ENCODE data around the gene SRP9.

DNA sequence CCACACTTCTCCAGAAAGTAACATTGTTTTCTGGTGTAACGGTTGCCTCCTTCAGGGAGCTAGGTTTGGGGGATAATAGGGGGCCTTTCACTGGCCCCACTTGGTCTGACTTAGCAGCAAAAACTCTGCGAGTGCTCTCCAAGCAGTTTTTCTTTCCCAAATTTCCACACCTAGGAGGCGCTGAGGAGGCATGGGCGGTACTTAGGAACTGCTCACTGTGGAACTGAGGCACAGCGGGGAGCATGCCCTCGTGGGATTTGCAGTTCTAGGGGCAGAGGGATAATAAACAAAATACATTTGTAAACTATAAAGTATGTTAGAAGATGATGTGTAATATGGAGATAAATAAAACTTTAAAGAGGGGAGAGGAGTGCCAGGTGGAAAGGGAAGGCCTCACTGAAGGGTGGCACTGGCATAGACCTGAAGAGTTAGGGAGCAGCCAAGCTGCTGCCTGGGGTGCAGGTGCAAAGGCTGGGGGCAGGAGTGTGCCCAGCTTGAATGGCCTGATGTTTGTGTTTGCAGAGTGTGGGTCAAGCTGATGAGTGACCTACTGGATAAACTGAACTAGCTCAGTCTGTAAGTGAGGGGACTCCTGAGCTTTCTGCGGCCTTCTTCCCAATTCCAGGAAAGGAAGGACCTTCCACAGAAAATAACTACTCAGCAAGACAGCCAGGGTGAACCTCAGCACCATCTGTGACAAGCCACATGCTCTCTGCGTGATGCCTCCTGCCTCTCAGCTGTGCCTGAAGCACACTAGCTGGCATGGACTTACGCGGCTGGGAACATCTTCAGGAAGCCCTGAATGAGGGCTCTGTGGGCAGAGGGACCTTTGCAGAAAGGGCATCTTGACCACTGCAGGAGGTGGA, 34.2 kb downstream of the SRP9 start:
- TF ChIP-seq POLR2A (IDR thresholded peaks at IDR 0.05; ENCODE audit: low read length): no peak
- no peak for TF ChIP-seq GATA1 (IDR thresholded peaks at IDR 0.05; ENCODE audit: low read depth, low read length)
